PC-9 (cell line): ENCODE results near the gene B4GALT6.
A peak's percentile ranks its signal among the peaks of the same experiment; 100 is the strongest.

ENCODE experiments used
- EZH2 ChIP-seq: fragments of 200-600 bp; sonication (generic); IDR thresholded peaks from 2 replicates; pipeline ENCODE4 v1.8.0; 2017; ENCODE audit warnings: antibody characterized with exemption, low read depth
- TF ChIP-seq, protein P1 (sequence below): fragments of 200-600 bp; sonication (generic); conservative IDR thresholded peaks from 2 replicates; pipeline ENCODE4 v1.6.1; 2017; ENCODE audit warnings: mixed run types, antibody characterized with exemption, mild to moderate bottlenecking, moderate library complexity

DNA sequence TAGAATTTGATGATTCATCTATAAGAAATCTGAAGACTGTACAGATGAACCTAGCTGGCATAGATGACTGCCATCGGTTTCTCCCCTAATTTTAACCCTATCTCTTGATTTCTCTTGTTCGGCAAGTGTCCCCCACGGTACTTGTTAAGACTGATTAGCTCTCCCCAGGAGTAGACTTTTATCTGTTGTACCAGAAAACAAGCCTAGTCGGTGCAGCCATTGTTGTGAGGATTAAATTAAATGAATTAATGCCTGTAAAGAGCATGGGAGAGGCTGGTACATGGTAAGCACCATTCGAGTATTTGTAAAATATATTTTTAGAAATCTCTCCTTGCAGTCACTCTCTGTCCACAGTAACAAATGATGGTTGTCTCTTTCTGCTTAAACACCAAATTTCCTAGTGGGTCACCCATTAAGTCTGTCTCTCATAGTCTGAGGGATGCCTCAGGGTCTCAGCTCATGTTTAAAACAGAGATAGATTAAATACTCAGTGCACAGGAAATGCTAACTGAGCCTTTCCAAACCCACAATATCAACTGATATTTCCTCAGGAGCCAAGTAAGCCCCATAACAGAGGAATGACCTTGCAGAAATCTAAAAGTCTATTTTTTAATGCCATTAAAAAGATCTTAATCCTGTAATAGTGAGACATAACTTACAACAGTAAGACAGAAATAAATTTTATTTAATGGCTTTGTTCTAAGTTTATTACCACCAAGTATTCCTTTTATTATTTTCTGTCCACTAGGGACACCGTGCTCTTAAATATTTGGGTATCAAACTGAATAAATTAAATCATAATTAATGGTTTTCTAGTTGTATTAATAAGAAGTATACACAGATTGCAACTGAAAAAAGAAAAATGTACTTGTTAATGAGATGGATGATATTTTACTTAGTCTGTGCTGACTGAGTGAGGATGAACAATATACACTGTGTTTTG lies 2.9 kb upstream of the B4GALT6 start:
- TF ChIP-seq, protein P1, sequence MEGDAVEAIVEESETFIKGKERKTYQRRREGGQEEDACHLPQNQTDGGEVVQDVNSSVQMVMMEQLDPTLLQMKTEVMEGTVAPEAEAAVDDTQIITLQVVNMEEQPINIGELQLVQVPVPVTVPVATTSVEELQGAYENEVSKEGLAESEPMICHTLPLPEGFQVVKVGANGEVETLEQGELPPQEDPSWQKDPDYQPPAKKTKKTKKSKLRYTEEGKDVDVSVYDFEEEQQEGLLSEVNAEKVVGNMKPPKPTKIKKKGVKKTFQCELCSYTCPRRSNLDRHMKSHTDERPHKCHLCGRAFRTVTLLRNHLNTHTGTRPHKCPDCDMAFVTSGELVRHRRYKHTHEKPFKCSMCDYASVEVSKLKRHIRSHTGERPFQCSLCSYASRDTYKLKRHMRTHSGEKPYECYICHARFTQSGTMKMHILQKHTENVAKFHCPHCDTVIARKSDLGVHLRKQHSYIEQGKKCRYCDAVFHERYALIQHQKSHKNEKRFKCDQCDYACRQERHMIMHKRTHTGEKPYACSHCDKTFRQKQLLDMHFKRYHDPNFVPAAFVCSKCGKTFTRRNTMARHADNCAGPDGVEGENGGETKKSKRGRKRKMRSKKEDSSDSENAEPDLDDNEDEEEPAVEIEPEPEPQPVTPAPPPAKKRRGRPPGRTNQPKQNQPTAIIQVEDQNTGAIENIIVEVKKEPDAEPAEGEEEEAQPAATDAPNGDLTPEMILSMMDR = peak; percentile 29; the same call in 1 of the 2 replicates
- no peak for TF ChIP-seq EZH2
